Measurements from ENCODE around the gene COMMD10.
A peak's percentile ranks its signal among the peaks of the same experiment; 100 is the strongest.
"Not testable (repeated sequence)": the region's sequence is repeated elsewhere in the genome, so short reads cannot be mapped to it uniquely, and the experiment has no call there.

COMMD10 gene

DNA sequence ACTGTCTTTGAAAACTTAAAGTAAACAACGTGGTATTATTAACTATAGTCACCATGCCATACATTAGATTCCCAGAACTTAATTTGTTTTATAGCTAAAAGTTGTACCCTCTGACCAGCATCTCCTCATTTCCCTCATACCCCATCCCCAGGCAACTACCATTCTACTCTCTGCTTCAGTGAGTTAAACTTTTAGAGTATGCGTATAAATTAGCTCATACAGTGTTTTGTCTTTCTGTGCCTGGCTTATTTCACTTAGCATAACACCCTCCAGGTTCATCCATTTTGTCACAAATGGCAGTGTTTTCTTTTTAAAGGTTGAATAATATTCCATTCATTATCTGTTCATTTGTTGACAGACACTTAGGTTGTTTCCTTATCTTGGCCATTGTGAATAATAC is 14.2 kb downstream of the COMMD10 start:
- no peak for DNase-seq

DNA sequence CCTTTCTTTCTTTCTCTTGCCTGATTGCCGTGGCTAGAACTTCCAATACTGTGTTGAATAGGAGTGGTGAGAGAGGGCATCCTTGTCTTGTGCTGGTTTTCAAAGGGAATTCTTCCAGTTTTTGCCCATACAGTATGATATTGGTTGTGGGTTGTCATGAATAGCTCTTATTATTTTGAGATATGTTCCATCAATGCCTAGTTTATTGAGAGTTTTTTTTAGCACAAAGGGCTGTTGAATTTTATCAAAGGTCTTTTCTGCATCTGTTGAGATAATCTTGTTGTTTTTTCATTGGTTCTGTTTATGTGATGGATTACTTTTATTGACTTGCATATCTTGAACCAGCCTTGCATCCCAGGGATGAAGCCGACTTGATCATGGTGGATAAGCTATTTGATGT is 20.1 kb downstream of the COMMD10 start:
- not testable (repeated sequence) for DNase-seq

DNA sequence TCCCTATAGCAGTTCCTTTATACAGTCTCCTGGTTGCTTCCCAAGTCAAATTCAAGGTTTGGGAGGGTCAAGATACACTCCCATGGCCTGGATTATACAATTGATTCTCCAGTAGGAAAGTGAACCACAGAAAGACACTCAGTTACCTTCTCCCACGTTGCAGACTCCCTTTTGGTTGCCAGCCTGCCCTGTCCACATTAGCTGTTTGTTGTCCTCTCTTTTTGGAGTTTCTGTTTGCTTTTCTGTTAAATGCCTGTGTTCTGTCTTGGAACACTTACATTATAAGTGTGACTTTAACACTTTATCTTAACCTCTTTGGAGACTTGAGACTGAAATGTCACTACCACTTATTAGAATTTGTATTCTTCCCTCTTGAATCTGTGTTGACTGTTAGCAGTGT is 30.3 kb downstream of the COMMD10 start:
- DNase-seq: no peak

DNA sequence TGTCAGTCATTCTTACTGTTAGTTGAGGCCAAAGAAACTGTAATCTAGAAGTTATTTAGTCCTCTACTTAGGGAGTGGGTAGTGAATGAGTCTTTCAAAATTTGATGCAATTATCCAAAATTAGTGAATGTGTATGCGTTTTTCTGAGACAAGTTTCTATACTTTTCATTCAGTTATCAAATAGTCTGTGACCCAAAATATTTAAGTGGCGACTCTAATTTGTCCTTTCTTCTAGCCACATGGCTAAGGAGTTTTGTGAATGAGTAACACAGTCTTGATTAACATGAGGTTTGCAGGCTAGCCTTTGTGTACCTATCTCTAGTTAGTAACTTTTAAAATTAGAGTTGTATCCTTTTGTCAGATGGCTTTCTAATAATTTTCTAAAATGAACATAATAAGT is 45.6 kb downstream of the COMMD10 start:
- DNase-seq: no peak

DNA sequence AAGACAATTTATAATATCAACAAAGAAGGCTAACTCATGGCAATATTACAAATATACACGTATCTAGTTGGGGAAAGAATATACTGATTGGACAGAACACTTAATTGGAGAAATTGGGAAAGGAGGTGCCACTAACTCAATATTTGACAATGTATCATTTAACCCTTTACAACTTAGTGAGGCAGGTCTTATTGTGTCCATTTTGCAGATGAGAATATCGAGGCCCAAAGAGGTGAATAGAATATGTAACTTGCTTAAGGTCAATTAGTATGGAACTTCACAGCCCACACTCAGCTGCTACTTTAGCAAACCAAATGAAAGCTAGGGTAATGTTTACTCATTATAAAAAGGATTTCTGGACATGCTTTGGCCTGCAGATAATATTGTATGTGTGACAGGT is 46.2 kb downstream of the COMMD10 start:
- DNase-seq: no peak

DNA sequence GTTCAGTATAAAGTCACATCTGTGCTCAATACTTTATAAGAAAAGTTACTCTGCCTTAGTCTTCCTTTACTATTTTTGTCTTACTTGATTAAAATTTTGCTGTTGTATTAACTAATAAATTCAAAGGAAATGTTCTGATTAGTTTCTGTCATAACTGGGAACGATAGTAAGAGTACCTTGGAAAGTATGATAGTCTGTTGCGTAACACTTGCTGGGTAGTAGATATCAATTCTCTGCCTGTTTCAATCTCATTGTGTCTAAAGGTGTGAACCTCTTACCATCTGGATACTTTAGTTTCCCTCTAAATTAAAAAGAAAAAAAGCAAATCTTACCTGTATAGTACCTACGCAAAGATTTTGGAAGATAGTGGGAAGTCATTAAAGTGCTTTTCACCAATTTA is 48.5 kb downstream of the COMMD10 start:
- no peak for DNase-seq

DNA sequence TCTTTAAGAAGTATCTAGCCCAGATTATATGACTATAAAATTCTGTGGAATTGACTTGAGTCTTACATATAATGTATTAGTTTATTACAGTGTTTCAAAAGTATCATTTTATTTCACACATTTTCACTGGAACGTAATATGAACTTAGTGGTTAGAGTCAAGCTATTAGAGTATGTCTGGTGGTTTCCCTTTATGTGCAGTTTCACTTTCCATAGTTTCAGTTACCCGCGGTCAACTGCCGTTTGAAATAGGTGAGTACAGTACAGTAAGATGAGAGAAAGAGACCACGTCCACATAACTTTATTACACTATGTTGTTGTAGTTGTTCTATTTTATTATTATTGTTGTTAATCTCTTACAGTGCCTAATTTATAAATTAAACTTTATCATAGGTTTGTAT is 50.5 kb downstream of the COMMD10 start:
- peak in 1 of 2 donors; percentile 11 for DNase-seq

DNA sequence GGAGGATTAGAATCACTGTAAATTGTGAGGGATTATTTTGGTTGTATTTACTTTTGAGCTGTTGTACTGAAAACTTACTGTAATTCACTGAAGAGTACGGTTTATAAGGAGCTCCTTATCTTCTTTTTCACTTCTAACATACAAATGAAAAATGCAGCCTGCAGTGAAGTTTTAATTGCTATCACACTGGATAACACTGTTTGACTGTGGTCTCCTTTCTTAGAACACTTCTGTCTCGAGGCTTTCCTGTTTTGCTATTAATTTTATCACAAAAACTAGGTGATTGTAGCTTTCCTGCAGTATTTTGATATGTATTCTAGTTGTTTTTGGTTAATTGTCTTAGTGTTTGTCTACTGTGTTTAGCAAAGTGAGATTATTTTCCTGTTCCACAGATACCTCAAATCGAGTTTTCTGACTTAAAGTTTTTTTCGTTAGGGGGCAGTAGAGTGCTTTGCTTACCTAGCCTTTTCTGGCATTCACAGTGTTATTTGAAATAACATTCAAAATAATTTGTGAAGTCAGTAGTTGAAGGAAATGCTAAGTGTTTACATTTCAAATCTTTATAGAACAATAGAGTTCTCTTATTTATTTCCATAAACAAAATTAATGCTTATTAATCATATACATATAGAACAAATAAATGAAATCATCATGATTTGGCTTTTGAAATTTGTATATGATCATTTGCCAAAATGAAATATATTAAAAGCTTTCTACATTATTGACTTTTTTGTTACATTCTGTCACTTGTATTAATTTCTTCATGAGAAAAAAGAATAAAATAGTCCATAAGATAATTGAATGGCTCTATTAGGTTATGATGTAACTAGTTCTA is 52.9 kb downstream of the COMMD10 start:
- no peak for DNase-seq

DNA sequence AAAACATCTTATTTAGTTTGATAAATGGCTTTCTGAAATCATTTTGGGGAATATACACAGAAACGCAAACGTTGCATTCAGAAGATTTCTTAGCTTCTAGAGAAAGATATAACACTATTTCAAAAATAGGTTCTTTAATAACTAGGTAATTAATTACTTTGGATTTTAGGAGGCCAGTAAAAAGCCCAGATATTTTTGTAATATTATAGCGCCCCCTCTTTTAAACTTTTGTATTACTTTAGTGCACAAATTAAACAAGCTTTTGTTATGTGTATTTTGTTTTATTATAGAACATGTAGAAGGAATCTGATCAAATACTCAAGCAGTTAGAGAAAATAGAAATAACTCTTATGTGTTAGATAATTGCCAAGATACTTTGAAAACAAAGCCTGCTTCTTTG is 57.7 kb downstream of the COMMD10 start:
- no peak for DNase-seq

DNA sequence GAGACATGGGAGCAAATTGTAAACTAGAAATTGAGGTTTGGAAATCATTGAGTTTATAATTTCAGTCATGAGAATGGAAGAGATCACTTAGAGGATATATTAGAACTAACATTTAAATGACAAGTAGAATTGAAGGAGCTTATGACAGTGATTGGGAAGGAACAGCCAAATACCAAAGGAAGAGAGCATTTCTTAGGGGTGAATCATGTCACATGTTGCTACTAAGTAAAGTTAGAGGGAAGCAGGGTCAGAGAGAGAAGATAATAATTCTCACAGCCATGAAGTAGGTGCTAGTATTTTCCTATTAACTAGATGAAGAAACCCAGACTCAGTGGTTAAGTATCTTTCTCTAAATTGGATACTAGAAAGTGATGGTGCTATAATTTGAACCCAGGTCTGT is 59.3 kb downstream of the COMMD10 start:
- DNase-seq: no peak

DNA sequence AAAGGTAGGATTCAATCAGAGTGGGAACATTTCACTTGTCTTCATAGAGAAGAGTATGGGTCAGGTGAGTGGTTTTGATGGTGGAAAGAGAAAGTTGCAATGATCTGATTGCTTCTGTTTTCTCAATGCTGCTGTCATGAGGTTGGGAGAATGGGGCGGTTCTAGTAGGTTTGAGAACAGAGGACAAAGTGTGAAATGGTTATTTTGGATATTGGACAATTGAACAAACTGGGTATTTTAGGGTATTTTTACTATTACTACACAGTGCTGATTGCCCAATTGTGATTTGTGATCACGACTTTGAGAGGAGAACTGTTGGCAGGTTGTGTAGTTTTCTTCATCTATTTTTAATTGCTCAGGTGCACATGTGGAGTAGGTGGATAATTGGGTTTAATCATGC is 60.2 kb downstream of the COMMD10 start:
- no peak for DNase-seq

DNA sequence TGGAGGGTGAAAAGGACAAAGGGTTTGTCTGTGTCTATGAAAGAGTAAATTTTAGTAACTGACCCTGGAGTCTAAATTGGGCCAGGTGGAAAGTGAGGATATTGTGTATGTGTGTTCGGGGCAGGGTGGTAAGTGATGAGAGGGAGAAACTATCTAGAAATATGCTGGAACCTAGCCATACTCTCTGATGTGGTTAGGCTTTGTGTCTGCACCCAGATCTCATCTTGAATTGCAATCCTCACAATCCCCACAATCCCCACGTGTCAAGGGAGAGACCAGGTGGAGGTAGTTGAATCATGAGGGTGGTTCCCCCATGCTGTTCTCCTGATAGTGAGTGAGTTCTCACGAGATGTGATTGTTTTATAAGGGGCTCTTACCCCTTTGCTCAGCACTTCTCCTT is 60.6 kb downstream of the COMMD10 start:
- DNase-seq: no peak

DNA sequence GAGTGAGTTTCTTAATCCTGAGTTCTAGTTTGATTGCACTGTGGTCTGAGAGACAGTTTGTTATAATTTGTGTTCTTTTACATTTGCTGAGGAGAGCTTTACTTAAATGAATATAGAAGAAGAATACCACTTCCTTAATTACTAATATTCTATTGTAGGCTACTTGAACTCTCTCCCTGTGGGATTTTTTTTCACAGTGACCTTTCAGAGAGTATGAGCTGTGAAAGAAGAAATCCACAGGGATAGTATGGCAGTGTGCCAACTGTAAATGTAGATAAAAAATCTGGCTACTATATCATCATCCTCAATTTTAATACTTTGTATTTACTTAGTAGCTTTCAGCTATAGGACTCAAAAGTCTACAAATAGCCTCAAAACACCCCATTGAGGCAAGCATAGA is 67.3 kb downstream of the COMMD10 start:
- DNase-seq: no peak

DNA sequence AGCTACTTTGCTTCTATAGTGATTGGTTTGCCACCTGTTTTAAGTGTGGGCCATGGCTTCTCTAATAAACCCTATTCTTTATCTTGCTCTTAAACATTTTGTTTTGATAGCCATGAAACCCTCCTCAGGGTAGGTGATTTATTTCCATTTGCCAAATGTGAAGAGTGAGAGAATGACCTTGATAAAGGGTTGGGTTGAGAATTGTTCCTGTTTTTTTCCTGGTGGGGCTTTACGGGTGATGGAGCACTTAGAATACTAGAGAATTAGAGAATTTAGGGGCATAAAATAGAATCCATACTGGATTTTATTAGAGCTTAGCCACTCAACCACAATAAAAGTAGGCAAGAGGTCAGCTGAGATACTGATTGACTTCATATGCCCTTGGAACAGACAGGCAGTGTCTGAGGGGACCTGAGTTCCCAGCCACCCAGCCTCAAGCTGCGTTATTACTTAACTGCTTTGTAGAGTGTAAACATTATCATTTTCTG is 68.9 kb downstream of the COMMD10 start:
- DNase-seq: no peak

DNA sequence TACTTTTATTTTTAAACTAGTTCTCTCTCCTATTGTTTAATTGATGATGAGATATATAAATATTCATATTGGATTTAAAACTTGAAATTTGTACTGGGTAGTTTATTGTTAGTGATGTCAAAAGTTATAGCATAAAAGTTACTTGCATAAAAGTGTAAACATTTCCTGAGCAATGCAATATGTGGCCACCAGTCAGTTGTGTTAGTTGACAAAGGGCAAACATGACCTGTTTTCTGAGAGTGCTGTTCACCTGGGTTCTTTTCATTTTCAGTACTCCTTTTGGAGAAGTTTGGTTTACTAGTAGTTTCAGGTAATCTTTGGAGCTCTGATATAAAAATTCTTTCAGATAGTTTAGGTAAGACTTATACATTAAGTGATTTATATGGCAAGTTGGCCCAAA is 69.4 kb downstream of the COMMD10 start:
- DNase-seq: no peak

DNA sequence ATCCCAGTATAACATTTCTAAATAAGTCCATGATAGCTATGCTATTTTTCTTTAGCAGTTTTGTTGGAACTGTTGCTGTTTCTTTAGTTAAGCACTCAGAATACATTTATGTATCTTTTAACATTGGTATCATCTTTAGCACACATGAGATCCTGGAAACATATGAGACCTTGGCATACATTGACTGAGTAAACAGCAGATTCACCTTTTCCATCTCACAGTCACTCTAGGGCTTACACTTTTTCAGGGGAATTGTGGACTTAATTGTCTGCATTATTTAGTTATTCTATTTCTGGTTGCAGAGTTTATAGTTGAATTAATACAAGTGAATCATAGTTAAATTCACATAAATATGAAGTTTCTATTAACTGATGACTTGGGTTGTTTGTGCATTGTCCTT is 70.1 kb downstream of the COMMD10 start:
- DNase-seq: no peak

DNA sequence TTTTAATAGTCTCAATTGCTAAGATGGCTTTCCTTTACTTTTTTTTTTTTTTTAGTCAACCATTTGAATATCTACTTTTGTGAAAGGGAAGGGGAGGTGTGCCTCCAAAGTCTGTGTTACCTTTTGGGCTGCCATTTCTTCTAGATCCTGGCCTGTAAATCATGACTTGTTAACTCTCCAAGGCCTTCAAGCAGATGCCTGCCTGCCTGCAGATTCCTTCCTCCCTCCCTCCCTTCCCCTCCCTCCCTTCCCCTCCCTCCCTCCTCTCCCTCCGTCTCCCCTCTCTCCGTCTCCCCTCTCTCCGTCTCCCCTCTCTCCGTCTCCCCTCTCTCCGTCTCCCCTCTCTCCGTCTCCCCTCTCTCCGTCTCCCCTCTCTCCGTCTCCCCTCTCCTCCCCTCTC is 73.1 kb downstream of the COMMD10 start:
- no peak for DNase-seq

DNA sequence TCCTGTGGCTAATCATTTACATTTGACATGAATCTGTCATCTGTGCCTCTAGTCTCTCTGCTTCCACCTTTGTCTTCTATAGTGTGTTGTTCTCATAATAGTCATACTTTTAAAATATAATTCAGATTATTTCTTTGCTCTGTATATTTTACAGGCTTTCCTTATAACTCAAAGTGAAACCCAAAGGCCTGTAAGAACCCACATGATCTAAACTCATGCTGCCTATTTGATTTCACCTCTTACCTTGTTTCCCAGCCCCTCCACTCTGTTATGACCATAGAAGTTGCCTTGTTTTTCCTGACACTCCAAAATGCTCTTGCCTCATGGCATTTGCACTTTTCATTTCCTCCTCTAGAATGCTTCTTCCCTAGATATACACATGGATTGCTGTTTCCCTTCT is 74.2 kb downstream of the COMMD10 start:
- DNase-seq: no peak

DNA sequence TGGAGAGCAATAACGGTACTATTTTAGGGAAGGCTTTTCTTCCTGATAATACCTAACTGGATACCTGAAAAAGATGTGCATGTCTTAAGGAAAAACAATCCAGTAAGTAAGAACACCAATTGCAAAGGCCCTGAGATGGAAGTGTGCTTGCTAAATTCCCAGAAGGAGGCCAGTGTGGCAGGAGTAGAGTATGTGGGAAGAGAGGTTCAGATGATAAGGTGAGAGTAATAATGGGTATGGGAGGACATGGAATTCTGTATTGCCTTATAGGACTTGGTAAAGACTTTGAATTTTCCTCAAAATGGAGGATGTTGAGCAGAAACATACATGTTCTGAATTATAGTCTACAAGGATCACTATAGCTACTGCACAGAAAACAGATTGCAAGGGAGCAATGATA is 89.3 kb downstream of the COMMD10 start:
- no peak for DNase-seq

DNA sequence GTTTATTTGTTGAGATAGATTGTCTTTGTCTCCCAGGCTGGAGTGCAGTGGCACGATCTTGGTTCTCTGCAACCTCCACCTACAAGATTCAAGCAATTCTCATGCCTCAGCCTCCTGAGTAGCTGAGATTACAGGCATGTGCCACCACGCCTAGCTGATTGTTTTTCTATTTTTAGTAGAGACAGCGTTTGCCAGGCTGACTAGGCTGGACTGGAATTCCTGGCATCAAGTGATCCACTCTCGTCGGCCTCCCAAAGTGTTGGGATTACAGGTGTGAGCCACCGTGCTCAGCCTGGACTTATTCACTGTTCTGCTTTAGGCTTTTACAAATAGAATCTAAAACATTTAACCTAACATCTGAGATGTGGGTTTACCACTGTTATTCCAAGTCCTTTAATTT is 91.3 kb downstream of the COMMD10 start:
- DNase-seq: no peak

DNA sequence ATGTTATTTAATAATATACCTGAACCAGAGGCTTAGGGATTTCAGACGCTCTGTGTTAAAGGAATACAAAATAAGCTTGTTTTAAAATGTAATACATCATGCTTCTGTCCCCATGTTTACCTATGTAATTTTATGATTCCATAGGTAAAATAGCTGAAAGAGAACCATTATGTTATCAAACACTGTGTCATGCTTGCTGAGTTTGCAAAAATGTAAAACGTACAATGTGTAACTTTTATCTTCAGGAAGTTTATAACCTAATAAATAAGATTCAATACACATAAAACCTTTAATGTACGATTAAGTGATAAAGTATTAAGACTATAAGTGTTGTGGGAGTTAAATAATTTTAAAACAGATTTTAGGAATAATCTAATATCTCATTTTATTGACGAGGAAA is 94.1 kb downstream of the COMMD10 start:
- DNase-seq: no peak

DNA sequence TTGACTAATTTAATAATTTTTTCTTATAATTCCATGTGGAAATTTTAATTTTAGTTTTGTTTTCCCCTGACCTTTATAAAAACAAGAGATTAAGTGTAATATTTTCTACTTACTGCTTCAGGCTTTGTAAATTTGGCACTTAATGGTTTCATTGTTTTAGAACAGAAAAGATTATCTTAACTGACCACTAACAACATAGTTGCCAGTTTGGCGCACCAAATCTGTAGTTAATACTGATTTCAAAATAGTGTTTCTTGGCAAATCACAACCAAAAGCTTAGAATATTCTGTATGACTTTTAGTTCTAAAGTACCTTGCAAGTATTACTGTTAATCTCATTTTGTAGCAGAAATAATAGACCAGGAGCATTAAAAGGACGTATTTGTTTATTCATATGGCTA is 124.3 kb downstream of the COMMD10 start:
- DNase-seq: no peak

DNA sequence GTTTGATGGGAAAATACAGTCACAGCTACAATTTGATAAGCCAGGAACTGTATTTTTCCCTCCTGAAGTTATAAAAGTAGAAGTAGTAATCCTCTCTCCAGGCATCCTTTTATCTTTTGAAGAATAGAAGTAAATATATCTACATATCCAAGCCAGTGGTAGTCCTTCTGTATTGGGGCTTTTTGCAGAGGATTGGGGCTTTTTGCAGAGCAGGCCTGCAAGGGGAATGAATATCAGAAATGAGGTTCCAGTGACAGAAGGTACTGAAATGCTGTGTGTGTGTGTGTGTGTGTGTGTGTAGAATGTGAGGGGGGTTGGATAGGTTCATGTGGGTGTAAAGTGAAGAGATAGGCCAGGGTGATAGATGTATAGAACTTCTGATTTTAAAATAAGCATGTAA is 127.4 kb downstream of the COMMD10 start:
- DNase-seq: no peak

DNA sequence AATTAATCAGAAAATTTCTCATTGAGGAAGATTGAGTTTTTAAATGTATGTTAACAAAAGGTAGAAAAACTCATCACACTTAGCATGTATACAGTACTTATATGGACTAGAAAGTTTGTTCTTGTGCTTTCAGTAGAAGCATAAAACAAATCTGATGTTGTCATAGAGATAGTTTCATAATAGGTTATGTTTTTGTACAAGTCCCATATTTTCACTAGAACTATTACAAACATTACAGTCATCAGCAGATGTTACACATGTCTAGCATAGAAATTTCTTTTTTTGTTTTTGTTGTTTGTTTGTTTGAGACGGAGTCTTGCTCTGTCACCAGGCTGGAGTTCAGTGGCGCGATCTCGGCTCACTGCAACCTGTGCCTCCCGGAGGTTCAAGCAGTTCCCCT is 131.4 kb downstream of the COMMD10 start:
- no peak for DNase-seq

DNA sequence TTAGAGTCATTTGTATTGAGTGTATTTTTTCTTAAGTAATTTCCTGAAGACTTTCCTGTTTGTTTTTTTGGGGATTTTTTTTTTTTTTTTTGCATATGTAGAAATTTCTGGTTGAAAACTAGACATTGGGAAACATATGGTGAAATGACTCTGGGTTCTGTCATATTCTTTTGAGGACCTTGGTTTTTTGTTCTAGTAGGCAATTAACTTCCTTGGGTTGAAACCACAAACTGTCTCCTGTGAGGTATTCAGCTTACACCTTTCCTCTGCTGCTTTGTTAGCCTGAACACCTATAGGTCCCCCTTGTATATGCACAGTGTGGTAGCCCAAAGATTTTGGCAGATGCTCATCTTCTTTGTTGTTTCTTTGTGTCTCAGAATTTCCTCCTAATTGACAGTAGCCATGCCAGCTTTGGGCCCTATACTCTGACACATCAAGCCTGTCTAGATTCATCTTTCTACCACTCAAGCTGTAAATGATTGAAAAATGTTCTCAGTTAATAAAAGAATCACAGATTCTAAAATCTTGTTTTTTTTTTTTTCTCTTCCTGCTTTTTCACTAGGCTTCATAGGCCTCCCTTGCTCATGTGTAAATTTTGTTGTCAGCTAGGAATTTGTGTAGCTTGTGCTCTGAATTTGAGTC is 140.6 kb downstream of the COMMD10 start:
- DNase-seq: no peak

Measured in stimulated activated CD4-positive, alpha-beta T cell treated with anti-CD3 and anti-CD28 coated beads, Interleukin-2, amount 100 ng/mL, for 48 hours (primary cell).